Astrocyte (in vitro differentiated cells and primary cell): ENCODE data around the gene SAMD4A. TPM values are rescaled to one million over a fixed set of nuclear protein-coding genes. Genes with fewer than 3 reads are reported as not detected.
A peak's percentile ranks its signal among the peaks of the same experiment; 100 is the strongest.

ENCODE experiments used
- DNase-seq: peaks from one replicate; pipeline ENCODE4 v3.0.0-alpha.2; 2010; ENCODE audit warnings: low read depth
- FAIRE-seq: peaks from 2 replicates; lab custom pipeline; 2011; peaks lifted over from hg19 to GRCh38; lab: Jason Lieb, UNC
- H2AFZ ChIP-seq: 2 replicates; pipeline ENCODE4 v1.6.0; 2012; ENCODE audit warnings: low read depth, low read length, inconsistent platforms
- H3K27ac ChIP-seq: 2 replicates; pipeline ENCODE4 v1.5.1; 2011; ENCODE audit warnings: low read depth, low read length, inconsistent platforms
- H3K27me3 ChIP-seq: 2 replicates; pipeline ENCODE4 v1.6.0; 2011; ENCODE audit warnings: low read length, inconsistent platforms; ENCODE audit not compliant: insufficient read depth
- H3K36me3 ChIP-seq: 2 replicates; pipeline ENCODE4 v1.5.1; 2011; ENCODE audit warnings: low read length, inconsistent platforms; ENCODE audit not compliant: insufficient read depth
- H3K4me1 ChIP-seq: 2 replicates; pipeline ENCODE4 v1.5.1; 2011; ENCODE audit warnings: low read length, inconsistent platforms; ENCODE audit not compliant: insufficient read depth
- H3K4me2 ChIP-seq: 2 replicates; pipeline ENCODE4 v1.6.0; 2012; ENCODE audit warnings: low read length, inconsistent platforms
- H3K4me3 ChIP-seq: 2 replicates; pipeline ENCODE4 v1.5.1; 2011; ENCODE audit warnings: low read depth, mild to moderate bottlenecking, low read length, inconsistent platforms; ENCODE audit not compliant: insufficient read depth
- H3K79me2 ChIP-seq: 2 replicates; pipeline ENCODE4 v1.6.0; 2012; ENCODE audit warnings: mild to moderate bottlenecking, low read length, inconsistent platforms; ENCODE audit not compliant: insufficient read depth
- H3K9ac ChIP-seq: 2 replicates; pipeline ENCODE4 v1.6.0; 2012; ENCODE audit warnings: mild to moderate bottlenecking, low read length, inconsistent platforms
- H3K9me3 ChIP-seq: 2 replicates; pipeline ENCODE4 v1.5.1; 2012; ENCODE audit warnings: low read depth, mild to moderate bottlenecking, low read length, inconsistent platforms; ENCODE audit not compliant: insufficient read depth
- H4K20me1 ChIP-seq: 2 replicates; pipeline ENCODE4 v1.6.0; 2012; ENCODE audit warnings: low read length, inconsistent platforms; ENCODE audit not compliant: insufficient read depth
- H3K27ac Mint-ChIP-seq: one replicate; pipeline ENCODE4 v1.8.0; 2021; ENCODE audit warnings: mild to moderate bottlenecking, mixed read lengths; ENCODE audit not compliant: unreplicated experiment
- H3K27me3 Mint-ChIP-seq: one replicate; pipeline ENCODE4 v1.8.0; 2021; ENCODE audit warnings: low read depth, mixed read lengths; ENCODE audit not compliant: unreplicated experiment
- H3K36me3 Mint-ChIP-seq: one replicate; pipeline ENCODE4 v1.8.0; 2021; ENCODE audit warnings: low read depth, mixed read lengths; ENCODE audit not compliant: unreplicated experiment
- H3K4me1 Mint-ChIP-seq: one replicate; pipeline ENCODE4 v1.8.0; 2021; ENCODE audit warnings: low read depth, mixed read lengths; ENCODE audit not compliant: unreplicated experiment
- H3K4me3 Mint-ChIP-seq: one replicate; pipeline ENCODE4 v1.8.0; 2021; ENCODE audit warnings: mild to moderate bottlenecking, moderate library complexity, mixed read lengths; ENCODE audit not compliant: unreplicated experiment
- H3K9me3 Mint-ChIP-seq: one replicate; pipeline ENCODE4 v1.8.0; 2021; ENCODE audit warnings: mild to moderate bottlenecking, mixed read lengths; ENCODE audit not compliant: unreplicated experiment
- EZH2 ChIP-seq: IDR thresholded peaks from 2 replicates; pipeline ENCODE4 v1.6.1; 2012; ENCODE audit warnings: mild to moderate bottlenecking, low read length, inconsistent platforms; ENCODE audit not compliant: insufficient read depth
- total RNA-seq: library from RNA; stranded (reverse); gene quantifications from 2 replicates; pipeline ENCODE4 v1.2.1, GENCODE V29; 2021
- TF ChIP-seq, protein P1 (sequence below): IDR thresholded peaks from 2 replicates; pipeline ENCODE4 v1.5.1; 2011; ENCODE audit warnings: low read depth, mild to moderate bottlenecking, inconsistent platforms, low read length, moderate library complexity; ENCODE audit not compliant: insufficient read depth

Gene SAMD4A
- total RNA-seq, 1 donor from 2014 or later = 68.2 TPM

DNA sequence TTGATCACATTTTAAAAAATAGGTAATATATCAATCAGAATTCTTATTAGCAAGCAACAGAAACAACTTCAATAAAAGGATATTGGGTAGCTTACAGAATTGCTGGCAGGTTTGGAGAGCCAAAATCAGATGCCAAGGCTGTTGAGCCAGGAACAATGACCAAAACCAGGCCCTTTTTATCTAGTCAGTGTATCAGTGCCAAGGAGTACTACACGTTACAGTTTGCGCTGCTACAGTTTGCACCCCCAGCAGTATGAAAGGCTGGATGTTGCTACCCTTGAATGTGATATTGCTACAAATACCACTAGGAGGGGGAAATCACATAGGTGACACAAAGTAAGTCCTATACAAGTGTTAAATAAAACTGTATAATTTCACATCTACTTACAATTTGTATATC, 38.0 kb upstream of the SAMD4A start:
- peaks cover 10% of the 10 kb centered on the region for H3K4me1 Mint-ChIP-seq
- Histone ChIP-seq H3K9ac (no peak overlapping the region), H3K27ac (no peak overlapping the region), H3K36me3 (peaks cover 2% of the 10 kb centered on the region), H3K4me2 (no peak overlapping the region), H3K27me3 (no peaks in the 10 kb centered on the region), H3K4me3 (no peak overlapping the region), H3K9me3 (no peaks in the 10 kb centered on the region), H3K79me2 (peaks cover 3% of the 10 kb centered on the region), H3K4me1 (no peaks in the 10 kb centered on the region), H2AFZ (no peak overlapping the region), H4K20me1 (no peaks in the 10 kb centered on the region)
- H3K4me3 Mint-ChIP-seq = no peak overlapping the region
- H3K9me3 Mint-ChIP-seq = no peaks in the 10 kb centered on the region
- DNase-seq (no peak), FAIRE-seq (no peak)
- H3K27me3 Mint-ChIP-seq = no peaks in the 10 kb centered on the region
- H3K36me3 Mint-ChIP-seq = peaks cover 2% of the 10 kb centered on the region
- no peak overlapping the region for H3K27ac Mint-ChIP-seq
- TF ChIP-seq, protein P1, sequence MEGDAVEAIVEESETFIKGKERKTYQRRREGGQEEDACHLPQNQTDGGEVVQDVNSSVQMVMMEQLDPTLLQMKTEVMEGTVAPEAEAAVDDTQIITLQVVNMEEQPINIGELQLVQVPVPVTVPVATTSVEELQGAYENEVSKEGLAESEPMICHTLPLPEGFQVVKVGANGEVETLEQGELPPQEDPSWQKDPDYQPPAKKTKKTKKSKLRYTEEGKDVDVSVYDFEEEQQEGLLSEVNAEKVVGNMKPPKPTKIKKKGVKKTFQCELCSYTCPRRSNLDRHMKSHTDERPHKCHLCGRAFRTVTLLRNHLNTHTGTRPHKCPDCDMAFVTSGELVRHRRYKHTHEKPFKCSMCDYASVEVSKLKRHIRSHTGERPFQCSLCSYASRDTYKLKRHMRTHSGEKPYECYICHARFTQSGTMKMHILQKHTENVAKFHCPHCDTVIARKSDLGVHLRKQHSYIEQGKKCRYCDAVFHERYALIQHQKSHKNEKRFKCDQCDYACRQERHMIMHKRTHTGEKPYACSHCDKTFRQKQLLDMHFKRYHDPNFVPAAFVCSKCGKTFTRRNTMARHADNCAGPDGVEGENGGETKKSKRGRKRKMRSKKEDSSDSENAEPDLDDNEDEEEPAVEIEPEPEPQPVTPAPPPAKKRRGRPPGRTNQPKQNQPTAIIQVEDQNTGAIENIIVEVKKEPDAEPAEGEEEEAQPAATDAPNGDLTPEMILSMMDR = no peak
- no peak for TF ChIP-seq EZH2

DNA sequence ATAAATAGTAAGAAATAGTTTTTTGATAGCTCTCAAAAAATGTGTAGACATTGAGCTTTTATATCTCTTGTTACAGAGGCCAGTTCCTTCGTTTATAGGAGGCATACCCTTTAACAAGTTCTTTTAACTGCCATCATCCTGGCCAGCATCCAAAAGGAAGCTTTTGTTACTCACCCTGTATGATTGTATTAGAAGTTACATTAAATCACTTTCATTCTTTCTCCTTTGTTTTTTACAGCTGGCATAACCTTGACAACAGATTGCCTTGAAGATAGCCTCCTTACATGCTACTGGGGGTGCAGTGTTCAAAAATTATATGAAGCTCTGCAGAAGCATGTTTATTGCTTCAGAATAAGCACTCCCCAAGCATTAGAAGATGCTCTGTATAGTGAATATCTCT, 37.1 kb upstream of the SAMD4A start:
- Histone ChIP-seq H3K4me3 (no peak overlapping the region), H3K36me3 (no peaks in the 10 kb centered on the region), H4K20me1 (no peaks in the 10 kb centered on the region), H2AFZ (no peak overlapping the region), H3K27me3 (no peaks in the 10 kb centered on the region), H3K9me3 (no peaks in the 10 kb centered on the region), H3K27ac (no peak overlapping the region), H3K79me2 (peaks cover 3% of the 10 kb centered on the region), H3K4me2 (no peak overlapping the region), H3K9ac (no peak overlapping the region), H3K4me1 (no peaks in the 10 kb centered on the region)
- no peaks in the 10 kb centered on the region for H3K36me3 Mint-ChIP-seq
- H3K27me3 Mint-ChIP-seq = no peaks in the 10 kb centered on the region
- H3K9me3 Mint-ChIP-seq = no peaks in the 10 kb centered on the region
- DNase-seq (peak; percentile 42), FAIRE-seq (no peak)
- no peak for TF ChIP-seq EZH2
- TF ChIP-seq, protein P1 = no peak
- H3K27ac Mint-ChIP-seq = no peak overlapping the region
- no peak overlapping the region for H3K4me3 Mint-ChIP-seq
- H3K4me1 Mint-ChIP-seq = peaks cover 10% of the 10 kb centered on the region

DNA sequence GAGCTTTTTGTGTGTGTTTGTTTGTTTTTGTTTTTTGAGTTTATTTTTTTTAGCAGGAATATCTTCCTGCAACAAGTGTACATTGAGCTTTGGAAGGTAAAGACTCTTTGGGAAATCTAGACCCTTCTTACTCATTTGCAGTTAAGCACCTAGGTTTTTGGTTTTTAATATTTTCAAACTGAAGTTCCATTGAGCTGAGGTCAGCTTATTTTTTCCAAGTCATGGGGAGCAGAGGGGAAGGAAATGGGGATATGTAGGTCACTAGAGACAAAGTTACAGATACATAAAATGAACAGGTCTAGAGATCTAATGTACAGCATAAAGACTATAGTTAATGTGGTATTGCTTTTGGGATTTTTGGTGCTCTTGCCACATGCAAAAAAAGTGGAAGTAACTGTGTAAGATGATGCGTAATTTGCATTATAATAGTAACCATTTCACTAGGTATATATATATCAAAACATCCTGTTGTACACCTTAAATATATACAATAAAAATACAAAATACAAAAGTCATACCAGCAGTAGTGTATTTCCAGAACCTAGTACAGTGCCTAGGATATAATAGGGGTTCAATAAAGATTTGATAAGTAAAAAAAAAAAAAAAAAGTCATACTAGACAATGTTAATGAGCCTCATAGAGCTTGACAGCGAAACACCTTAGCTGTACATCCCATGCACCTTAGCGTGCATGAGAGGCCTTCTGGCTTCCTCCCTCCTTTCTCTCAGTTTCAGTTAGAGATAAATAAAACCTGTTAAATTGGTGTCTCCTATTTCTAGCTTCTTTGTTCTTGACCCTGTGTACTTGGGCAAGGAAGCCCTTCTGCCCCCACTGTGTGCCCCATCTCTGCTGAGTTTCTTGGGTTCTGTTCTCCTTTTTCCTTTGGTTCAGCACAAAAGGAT, 34.6 kb upstream of the SAMD4A start:
- Mint-ChIP-seq H3K27ac (peak overlapping the region; percentile 6), H3K4me3 (no peak overlapping the region), H3K36me3 (no peaks in the 10 kb centered on the region), H3K27me3 (no peaks in the 10 kb centered on the region), H3K9me3 (no peaks in the 10 kb centered on the region), H3K4me1 (peaks cover 10% of the 10 kb centered on the region)
- TF ChIP-seq, protein P1 = no peak
- TF ChIP-seq EZH2 = no peak
- H3K4me3 ChIP-seq = no peak overlapping the region
- FAIRE-seq (no peak), DNase-seq (no peak)
- no peaks in the 10 kb centered on the region for H3K4me1 ChIP-seq
- no peaks in the 10 kb centered on the region for H4K20me1 ChIP-seq
- H3K27me3 ChIP-seq = no peaks in the 10 kb centered on the region
- no peak overlapping the region for H2AFZ ChIP-seq
- no peaks in the 10 kb centered on the region for H3K79me2 ChIP-seq
- no peaks in the 10 kb centered on the region for H3K9me3 ChIP-seq
- H3K9ac ChIP-seq = no peak overlapping the region
- no peak overlapping the region for H3K27ac ChIP-seq
- no peaks in the 10 kb centered on the region for H3K36me3 ChIP-seq
- H3K4me2 ChIP-seq = no peak overlapping the region
